Mesendoderm (in vitro differentiated cells): ENCODE measurements around the gene KCNJ15.

Experiments used
- DNase-seq: peaks from one replicate; pipeline ENCODE4 v3.0.0; 2013
- H2AK5ac ChIP-seq: 2 replicates; pipeline ENCODE4 v1.6.1; 2013; ENCODE audit warnings: low read length, inconsistent platforms
- H2BK120ac ChIP-seq: 2 replicates; pipeline ENCODE4 v1.6.1; 2013; ENCODE audit warnings: low read depth, mild to moderate bottlenecking, low read length, moderate library complexity, mixed read lengths
- H2BK15ac ChIP-seq: replicated peaks from 2 replicates; pipeline ENCODE4 v1.6.1; 2013; ENCODE audit warnings: low read depth, mild to moderate bottlenecking, moderate library complexity
- H2BK5ac ChIP-seq: 2 replicates; pipeline ENCODE4 v1.6.1; 2013; ENCODE audit warnings: low read length, inconsistent platforms
- H3K18ac ChIP-seq: 2 replicates; pipeline ENCODE4 v1.6.1; 2013; ENCODE audit warnings: mild to moderate bottlenecking, low read length, mixed read lengths
- H3K23ac ChIP-seq: one replicate; pipeline ENCODE4 v1.6.1; 2013; ENCODE audit warnings: low read length
- H3K27ac ChIP-seq: 2 replicates; pipeline ENCODE4 v1.5.1; 2013; ENCODE audit warnings: low read depth, mild to moderate bottlenecking, inconsistent platforms, low read length, moderate library complexity
- H3K27me3 ChIP-seq: 2 replicates; pipeline ENCODE4 v1.6.1; 2013; ENCODE audit warnings: low read length, control low read depth, mild to moderate bottlenecking, inconsistent platforms; ENCODE audit not compliant: insufficient read depth, poor library complexity
- H3K36me3 ChIP-seq: 2 replicates; pipeline ENCODE4 v1.6.1; 2013; ENCODE audit warnings: low read length, inconsistent platforms; ENCODE audit not compliant: control insufficient read depth, insufficient read depth
- H3K4ac ChIP-seq: one replicate; pipeline ENCODE4 v1.6.1; 2013; ENCODE audit warnings: low read depth, mild to moderate bottlenecking, low read length, moderate library complexity
- H3K4me1 ChIP-seq: 2 replicates; pipeline ENCODE4 v1.6.1; 2013; ENCODE audit warnings: low read depth, low read length, inconsistent platforms; ENCODE audit not compliant: control insufficient read depth
- H3K4me2 ChIP-seq: 2 replicates; pipeline ENCODE4 v1.6.1; 2013; ENCODE audit warnings: low read length
- H3K4me3 ChIP-seq: 2 replicates; pipeline ENCODE4 v1.5.1; 2013; ENCODE audit warnings: mild to moderate bottlenecking, low read length
- H3K56ac ChIP-seq: one replicate; pipeline ENCODE4 v1.6.1; 2013; ENCODE audit warnings: low read length
- H3K79me1 ChIP-seq: 2 replicates; pipeline ENCODE4 v1.6.1; 2013; ENCODE audit warnings: low read length, inconsistent platforms
- H3K79me2 ChIP-seq: 2 replicates; pipeline ENCODE4 v1.6.1; 2013; ENCODE audit warnings: mild to moderate bottlenecking, low read length; ENCODE audit not compliant: control insufficient read depth, insufficient read depth
- H3K9ac ChIP-seq: 2 replicates; pipeline ENCODE4 v1.6.1; 2013; ENCODE audit warnings: low read length, inconsistent platforms
- H4K5ac ChIP-seq: one replicate; pipeline ENCODE4 v1.6.1; 2013; ENCODE audit warnings: low read length
- H4K8ac ChIP-seq: one replicate; pipeline ENCODE4 v1.6.1; 2013; ENCODE audit warnings: low read depth, mild to moderate bottlenecking, control low read depth, low read length, moderate library complexity
- WGBS: extraction: QIAGEN DNeasy Blood & Tissue Kit; methylation state at CpG from one replicate; pipeline ENCODE4 v1.1.7; 2013; ENCODE audit warnings: low lambda C conversion rate, missing lambda C conversion rate; ENCODE audit not compliant: insufficient coverage; ENCODE audit errors: extremely low coverage; 5-methylcytosine and 5-hydroxymethylcytosine counted together

KCNJ15 gene

DNA sequence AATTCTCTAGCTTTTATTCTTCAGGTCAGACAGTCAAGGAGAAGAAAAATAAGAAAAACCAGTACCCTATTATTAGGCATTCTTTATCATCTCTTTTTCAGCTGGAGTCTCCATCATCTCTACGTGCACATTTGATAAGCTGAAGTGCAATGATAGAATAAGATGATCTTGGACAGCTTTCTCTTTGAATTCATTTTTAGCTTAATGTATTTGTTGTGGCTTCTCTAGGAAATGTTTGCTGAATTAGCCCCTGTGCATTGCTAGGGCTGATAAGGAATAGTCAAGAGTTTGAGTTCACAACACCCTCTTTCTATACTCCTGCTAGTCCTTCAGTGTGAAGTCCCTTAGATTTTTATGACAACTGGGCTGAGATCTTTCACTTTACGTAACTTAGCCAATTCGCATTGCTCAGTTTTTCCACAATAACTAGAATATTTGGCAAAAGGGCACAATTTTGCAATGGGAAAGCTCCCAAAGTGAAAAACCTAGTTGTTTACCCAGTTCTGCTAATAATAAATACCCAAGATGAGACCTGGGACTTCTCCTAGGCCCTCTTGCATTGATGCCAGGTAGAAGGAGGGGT, 7.0 kb upstream of the KCNJ15 start:
- H3K4me1 ChIP-seq = no peaks in the 10 kb centered on the region
- no CpG with 5 or more reads among the region's 3 CpGs for WGBS
- H3K4ac ChIP-seq = no peak overlapping the region
- no peak for DNase-seq
- no peaks in the 10 kb centered on the region for H3K27me3 ChIP-seq
- H4K8ac ChIP-seq = no peak overlapping the region
- H3K23ac ChIP-seq = no peak overlapping the region
- H2BK120ac ChIP-seq = no peak overlapping the region
- no peaks in the 10 kb centered on the region for H3K36me3 ChIP-seq
- H2BK15ac ChIP-seq = no peak overlapping the region
- no peak overlapping the region for H3K27ac ChIP-seq
- no peak overlapping the region for H3K9ac ChIP-seq
- no peak overlapping the region for H2BK5ac ChIP-seq
- H2AK5ac ChIP-seq = no peak overlapping the region
- H3K4me2 ChIP-seq = no peak overlapping the region
- H3K79me2 ChIP-seq = no peaks in the 10 kb centered on the region
- no peak overlapping the region for H3K18ac ChIP-seq
- H4K5ac ChIP-seq = no peak overlapping the region
- H3K79me1 ChIP-seq = no peaks in the 10 kb centered on the region
- no peak overlapping the region for H3K56ac ChIP-seq
- H3K4me3 ChIP-seq = no peak overlapping the region

DNA sequence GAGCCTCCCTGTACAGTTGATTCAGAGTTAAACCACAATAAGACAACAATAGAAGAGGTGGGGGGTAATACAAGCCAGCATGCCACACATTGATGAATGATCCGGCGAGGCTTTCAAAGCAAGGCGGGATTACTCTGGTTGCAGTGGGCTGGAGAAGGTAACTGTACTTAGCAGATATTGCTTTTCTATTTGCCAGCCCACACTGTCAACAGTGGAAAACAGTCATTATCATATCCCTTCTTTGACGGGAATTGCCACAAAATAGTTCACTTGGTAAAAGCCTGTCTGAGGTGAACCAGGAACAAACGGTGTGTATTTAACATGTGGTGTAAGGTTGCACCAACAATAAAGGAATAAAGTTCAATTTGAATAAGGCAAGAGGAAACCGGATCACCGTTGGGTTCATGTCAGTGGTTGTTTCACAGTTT, 5.8 kb upstream of the KCNJ15 start:
- no peaks in the 10 kb centered on the region for H3K79me2 ChIP-seq
- H2BK120ac ChIP-seq = no peak overlapping the region
- H3K4me2 ChIP-seq = no peak overlapping the region
- no peak overlapping the region for H3K9ac ChIP-seq
- H3K4me3 ChIP-seq = no peak overlapping the region
- no peak overlapping the region for H4K5ac ChIP-seq
- H2BK15ac ChIP-seq = no peak overlapping the region
- no peak overlapping the region for H3K4ac ChIP-seq
- no peak overlapping the region for H2BK5ac ChIP-seq
- H3K4me1 ChIP-seq = no peaks in the 10 kb centered on the region
- H3K27me3 ChIP-seq = no peaks in the 10 kb centered on the region
- H3K79me1 ChIP-seq = no peaks in the 10 kb centered on the region
- no peak overlapping the region for H3K18ac ChIP-seq
- no peak for DNase-seq
- no peak overlapping the region for H3K23ac ChIP-seq
- no CpG with 5 or more reads among the region's 7 CpGs for WGBS
- no peak overlapping the region for H3K27ac ChIP-seq
- no peak overlapping the region for H4K8ac ChIP-seq
- H3K56ac ChIP-seq = no peak overlapping the region
- no peak overlapping the region for H2AK5ac ChIP-seq
- no peaks in the 10 kb centered on the region for H3K36me3 ChIP-seq

DNA sequence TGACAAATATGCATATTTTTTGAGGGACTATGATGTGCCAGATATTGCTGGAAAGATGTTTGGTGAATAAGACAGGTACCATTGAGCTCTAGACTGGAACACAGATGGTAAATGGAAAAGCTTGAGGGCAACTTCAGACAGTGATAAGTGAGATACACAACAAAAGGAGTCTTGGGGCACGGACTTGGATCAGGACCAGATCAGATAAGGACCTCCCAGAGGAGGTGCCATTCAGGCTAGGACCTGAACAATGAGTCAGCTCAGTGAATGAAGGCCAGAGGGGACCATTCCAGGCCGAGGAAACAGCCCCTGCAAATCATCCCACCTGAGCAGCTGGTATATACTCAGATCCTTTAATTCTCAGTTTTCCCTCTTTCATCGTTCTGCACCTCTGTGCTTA, 1.8 kb upstream of the KCNJ15 start:
- DNase-seq = peak; percentile 19
- no peak overlapping the region for H3K4me3 ChIP-seq
- no CpG with 5 or more reads among the region's 3 CpGs for WGBS
- no peaks in the 10 kb centered on the region for H3K79me1 ChIP-seq
- no peak overlapping the region for H4K5ac ChIP-seq
- H2AK5ac ChIP-seq = no peak overlapping the region
- H3K4me1 ChIP-seq = no peaks in the 10 kb centered on the region
- no peaks in the 10 kb centered on the region for H3K36me3 ChIP-seq
- no peak overlapping the region for H3K18ac ChIP-seq
- H4K8ac ChIP-seq = no peak overlapping the region
- H2BK5ac ChIP-seq = no peak overlapping the region
- H3K56ac ChIP-seq = no peak overlapping the region
- H3K23ac ChIP-seq = no peak overlapping the region
- no peaks in the 10 kb centered on the region for H3K79me2 ChIP-seq
- no peak overlapping the region for H3K9ac ChIP-seq
- no peaks in the 10 kb centered on the region for H3K27me3 ChIP-seq
- no peak overlapping the region for H2BK15ac ChIP-seq
- H3K27ac ChIP-seq = no peak overlapping the region
- no peak overlapping the region for H3K4me2 ChIP-seq
- no peak overlapping the region for H2BK120ac ChIP-seq
- no peak overlapping the region for H3K4ac ChIP-seq

DNA sequence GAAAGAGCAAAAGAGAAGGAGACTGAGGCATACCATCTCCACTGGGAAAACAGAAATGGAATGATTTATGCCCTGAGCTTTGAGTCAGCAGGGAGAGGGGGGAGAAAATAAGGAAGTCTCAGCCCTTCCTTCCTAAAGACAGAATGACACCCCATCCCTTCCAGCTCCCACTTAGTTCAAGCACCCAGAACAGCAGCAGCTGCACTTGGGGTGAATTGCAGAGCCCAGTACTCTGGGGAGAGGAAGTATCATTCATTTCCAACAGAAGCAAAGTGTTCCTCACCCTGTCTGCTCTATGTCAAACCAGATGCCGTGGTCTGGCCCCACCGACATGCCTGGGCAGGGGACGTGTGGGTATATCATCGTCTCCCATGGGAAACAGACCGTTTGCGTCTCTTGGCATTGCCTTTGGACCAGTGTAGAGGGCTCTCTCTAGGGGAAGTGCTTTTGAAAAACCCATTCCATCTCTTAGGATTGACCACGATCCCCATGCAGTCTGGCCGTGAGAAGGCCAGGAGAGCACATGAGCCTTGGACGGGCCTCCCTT, 1.1 kb upstream of the KCNJ15 start:
- Histone ChIP-seq H2BK5ac (no peak overlapping the region), H3K79me2 (no peaks in the 10 kb centered on the region), H3K4ac (no peak overlapping the region), H2AK5ac (no peak overlapping the region), H3K4me2 (no peak overlapping the region), H4K5ac (no peak overlapping the region), H3K79me1 (no peaks in the 10 kb centered on the region), H2BK15ac (no peak overlapping the region), H3K23ac (no peak overlapping the region), H3K18ac (no peak overlapping the region), H4K8ac (no peak overlapping the region), H3K27ac (no peak overlapping the region), H3K4me1 (no peaks in the 10 kb centered on the region), H3K27me3 (no peaks in the 10 kb centered on the region), H3K9ac (no peak overlapping the region), H3K4me3 (no peak overlapping the region), H2BK120ac (no peak overlapping the region), H3K56ac (no peak overlapping the region), H3K36me3 (no peaks in the 10 kb centered on the region)
- DNase-seq = no peak
- WGBS = no CpG with 5 or more reads among the region's 9 CpGs

DNA sequence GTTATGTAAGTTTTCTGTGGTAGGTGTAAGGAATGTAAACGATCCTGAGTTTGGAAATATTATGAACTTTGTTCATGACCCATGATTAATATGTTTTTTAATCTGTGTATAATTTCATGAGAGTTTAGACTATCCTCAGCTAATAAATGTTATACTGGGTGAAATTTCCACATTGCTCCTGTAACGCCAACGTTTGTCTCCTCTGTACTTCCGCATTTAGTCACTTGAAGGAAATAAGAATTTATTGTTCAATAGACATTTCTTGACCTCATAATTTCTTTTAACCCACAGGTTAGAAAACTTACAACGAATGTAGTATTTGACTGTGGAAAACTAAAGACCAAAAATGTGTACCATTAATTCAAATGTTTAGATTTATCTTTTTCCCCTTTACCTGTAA, 876 bp downstream of the KCNJ15 start:
- Histone ChIP-seq H3K4ac (no peak overlapping the region), H3K18ac (no peak overlapping the region), H3K4me2 (no peak overlapping the region), H3K4me1 (no peaks in the 10 kb centered on the region), H3K23ac (no peak overlapping the region), H3K27me3 (no peaks in the 10 kb centered on the region), H3K4me3 (no peak overlapping the region), H4K8ac (no peak overlapping the region), H2AK5ac (no peak overlapping the region), H4K5ac (no peak overlapping the region), H3K27ac (no peak overlapping the region), H2BK15ac (no peak overlapping the region), H2BK120ac (no peak overlapping the region), H3K56ac (no peak overlapping the region), H3K36me3 (no peaks in the 10 kb centered on the region), H2BK5ac (no peak overlapping the region), H3K9ac (no peak overlapping the region), H3K79me1 (no peaks in the 10 kb centered on the region), H3K79me2 (no peaks in the 10 kb centered on the region)
- no peak for DNase-seq
- 100% methylated on average over 1 of the region's 5 CpGs for WGBS
